GM19455 (cell line): ENCODE results near the gene TMEM266.

Experiments used
- ATAC-seq: cut with Tn5 transposase; IDR thresholded peaks from one replicate; pipeline ENCODE4 v1.9.1; 2021; ENCODE audit not compliant: unreplicated experiment

Gene TMEM266

GRCh38 chr15:76234337-76234889 is 174.6 kb downstream of the TMEM266 start:
- no peak for ATAC-seq

- ATAC-seq: no peak
These were observed 175.5 kb downstream of the TMEM266 start for GRCh38 chr15:76235186-76235826.

- ATAC-seq: no peak
These were observed 176.6 kb downstream of the TMEM266 start for GRCh38 chr15:76236350-76236749.

- ATAC-seq: no peak
These were observed 180.0 kb downstream of the TMEM266 start for GRCh38 chr15:76239786-76240185.

GRCh38 chr15:76245072-76245610 is 185.4 kb downstream of the TMEM266 start:
- no peak for ATAC-seq

- ATAC-seq: no peak
These were observed 191.9 kb downstream of the TMEM266 start for GRCh38 chr15:76251717-76252116.

- ATAC-seq: no peak
These were observed 192.5 kb downstream of the TMEM266 start for GRCh38 chr15:76252249-76252648.

GRCh38 chr15:76253691-76254473 is 194.1 kb downstream of the TMEM266 start:
- no peak for ATAC-seq
